ENCODE data around the gene CPEB1.
"Not testable (repeated sequence)": the region's sequence is repeated elsewhere in the genome, so short reads cannot be mapped to it uniquely, and the experiment has no call there.

Gene CPEB1

GRCh38 chr15:82648257-82649103 is 1.3 kb upstream of the CPEB1 start:
- no peak for DNase-seq

- no peak for DNase-seq
Measured at GRCh38 chr15:82647835-82648256, 683 bp upstream of the CPEB1 start.

GRCh38 chr15:82646250-82647044 is 716 bp downstream of the CPEB1 start:
- DNase-seq, result no peak

- DNase-seq, result not testable (repeated sequence)
Measured at GRCh38 chr15:82644967-82645852, 2.0 kb downstream of the CPEB1 start.

GRCh38 chr15:82643992-82644391 is 3.2 kb downstream of the CPEB1 start:
- no peak for DNase-seq

GRCh38 chr15:82642656-82643055 is 4.5 kb downstream of the CPEB1 start:
- DNase-seq, result no peak

GRCh38 chr15:82641129-82641798 is 5.9 kb downstream of the CPEB1 start:
- no peak for DNase-seq

- no peak for DNase-seq
Measured at GRCh38 chr15:82640672-82641071, 6.5 kb downstream of the CPEB1 start.

GRCh38 chr15:82635798-82636197 is 11.4 kb downstream of the CPEB1 start:
- DNase-seq, result no peak

GRCh38 chr15:82630033-82630432 is 17.1 kb downstream of the CPEB1 start:
- DNase-seq, result no peak

- no peak for DNase-seq
Measured at GRCh38 chr15:82625136-82625535, 22.0 kb downstream of the CPEB1 start.

GRCh38 chr15:82624438-82624837 is 22.7 kb downstream of the CPEB1 start:
- DNase-seq, result no peak

GRCh38 chr15:82624008-82624407 is 23.2 kb downstream of the CPEB1 start:
- no peak for DNase-seq

- DNase-seq, result no peak
Measured at GRCh38 chr15:82621970-82622369, 25.2 kb downstream of the CPEB1 start.

GRCh38 chr15:82613747-82614146 is 33.4 kb downstream of the CPEB1 start:
- no peak for DNase-seq

- DNase-seq, result no peak
Measured at GRCh38 chr15:82611348-82611747, 35.8 kb downstream of the CPEB1 start.

- DNase-seq, result no peak
Measured at GRCh38 chr15:82602195-82602594, 45.0 kb downstream of the CPEB1 start.

GRCh38 chr15:82599862-82600261 is 47.3 kb downstream of the CPEB1 start:
- no peak for DNase-seq

- no peak for DNase-seq
Measured at GRCh38 chr15:82597815-82598214, 49.3 kb downstream of the CPEB1 start.

GRCh38 chr15:82595766-82596165 is 51.4 kb downstream of the CPEB1 start:
- no peak for DNase-seq

- DNase-seq, result no peak
Measured at GRCh38 chr15:82595203-82595602, 52.0 kb downstream of the CPEB1 start.

GRCh38 chr15:82587805-82588204 is 59.4 kb downstream of the CPEB1 start:
- no peak for DNase-seq

Data from Kasumi-1 (cell line).